Measurements from ENCODE around the gene TIMD4.
"Not testable (repeated sequence)": the region's sequence is repeated elsewhere in the genome, so short reads cannot be mapped to it uniquely, and the experiment has no call there.

The TIMD4 gene

GRCh38 chr5:156963125-156963524 is at the start of gene TIMD4:
Gene TIMD4 (minus strand): TSS chr5:156963226. CDS start chr5:156963198, 28 bp downstream.
- no peak for DNase-seq (ENCODE audit: low read depth in 3 of 3)

GRCh38 chr5:157006262-157006661 is 43.2 kb upstream of the TIMD4 start:
- no peak for DNase-seq (ENCODE audit: low read depth in 3 of 3)

DNA sequence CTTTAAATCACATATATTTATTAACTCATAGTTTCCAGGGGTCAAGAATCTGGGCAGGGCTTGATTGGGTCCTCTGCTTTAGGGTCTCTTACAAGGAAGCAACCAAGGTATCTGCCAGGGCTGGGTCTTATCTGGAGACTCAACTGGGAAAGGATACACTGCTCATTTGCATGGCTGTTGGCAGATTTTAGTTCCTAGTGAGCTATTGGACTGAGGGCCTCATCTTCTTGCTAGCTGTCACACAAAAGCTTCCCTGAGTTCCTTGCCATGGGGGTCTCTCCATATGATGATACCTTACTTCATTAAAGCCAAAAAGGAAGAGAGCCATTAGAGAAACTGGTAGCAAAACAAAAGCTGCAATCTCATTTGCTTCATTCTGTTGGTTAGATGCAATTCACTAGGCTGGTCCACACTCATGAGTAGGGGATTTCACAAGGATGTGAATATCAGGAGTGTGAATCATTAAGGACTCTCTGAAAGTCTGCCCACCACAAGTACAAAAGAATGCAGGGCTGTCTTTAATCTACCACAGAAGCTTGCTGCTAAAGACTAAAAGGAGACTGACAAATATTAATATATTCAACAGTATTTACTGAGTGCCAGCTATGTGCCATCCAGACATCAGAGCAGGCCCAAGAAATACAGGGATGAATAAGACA is 42.0 kb upstream of the TIMD4 start:
- DNase-seq (ENCODE audit: low read depth in 3 of 3) = no peak

- no peak for DNase-seq (ENCODE audit: low read depth in 3 of 3)
These were observed 28.7 kb upstream of the TIMD4 start for GRCh38 chr5:156991714-156992113.

- no peak for DNase-seq (ENCODE audit: low read depth in 3 of 3)
These were observed 21.0 kb upstream of the TIMD4 start for GRCh38 chr5:156984064-156984463.

DNA sequence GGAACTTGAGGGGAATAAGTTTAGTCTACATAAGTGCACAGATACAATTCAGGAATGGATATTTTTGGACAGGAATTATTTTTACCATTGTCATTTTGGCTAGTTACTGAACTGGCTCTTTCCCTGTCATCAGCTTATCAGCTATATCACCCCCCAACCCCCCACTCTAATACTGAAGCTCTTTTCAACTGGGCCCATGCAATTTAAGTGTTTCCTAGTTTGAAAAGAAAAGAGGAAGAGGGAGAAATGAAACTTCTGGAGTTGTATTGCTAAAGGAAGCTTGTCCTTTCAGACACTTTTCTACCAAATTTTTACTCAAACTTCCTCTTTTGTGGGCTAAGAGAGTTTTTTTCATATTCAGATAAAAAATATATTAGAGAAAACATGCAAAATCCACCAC is 18.5 kb upstream of the TIMD4 start:
- no peak for DNase-seq (ENCODE audit: low read depth in 3 of 3)

DNA sequence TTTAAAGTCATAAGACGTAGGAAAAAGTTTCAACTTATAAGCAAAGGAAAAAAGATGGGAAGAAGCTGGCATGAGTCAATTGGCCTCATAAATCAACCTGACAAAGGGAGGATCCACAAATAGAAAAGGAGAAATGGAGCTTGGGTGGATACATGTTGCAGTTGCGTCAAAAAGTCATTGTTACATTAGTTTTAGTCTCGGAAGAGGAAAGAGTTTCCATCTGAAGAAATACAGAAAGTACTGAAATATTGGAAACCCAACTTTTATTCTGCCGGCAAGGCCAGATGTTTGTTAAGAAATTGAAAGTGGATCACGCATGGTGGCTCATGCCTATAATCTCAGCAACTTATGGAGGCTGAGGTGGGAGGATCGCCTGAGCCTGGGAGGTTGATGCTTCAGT is 11.3 kb upstream of the TIMD4 start:
- DNase-seq (ENCODE audit: low read depth in 3 of 3) = no peak

DNA sequence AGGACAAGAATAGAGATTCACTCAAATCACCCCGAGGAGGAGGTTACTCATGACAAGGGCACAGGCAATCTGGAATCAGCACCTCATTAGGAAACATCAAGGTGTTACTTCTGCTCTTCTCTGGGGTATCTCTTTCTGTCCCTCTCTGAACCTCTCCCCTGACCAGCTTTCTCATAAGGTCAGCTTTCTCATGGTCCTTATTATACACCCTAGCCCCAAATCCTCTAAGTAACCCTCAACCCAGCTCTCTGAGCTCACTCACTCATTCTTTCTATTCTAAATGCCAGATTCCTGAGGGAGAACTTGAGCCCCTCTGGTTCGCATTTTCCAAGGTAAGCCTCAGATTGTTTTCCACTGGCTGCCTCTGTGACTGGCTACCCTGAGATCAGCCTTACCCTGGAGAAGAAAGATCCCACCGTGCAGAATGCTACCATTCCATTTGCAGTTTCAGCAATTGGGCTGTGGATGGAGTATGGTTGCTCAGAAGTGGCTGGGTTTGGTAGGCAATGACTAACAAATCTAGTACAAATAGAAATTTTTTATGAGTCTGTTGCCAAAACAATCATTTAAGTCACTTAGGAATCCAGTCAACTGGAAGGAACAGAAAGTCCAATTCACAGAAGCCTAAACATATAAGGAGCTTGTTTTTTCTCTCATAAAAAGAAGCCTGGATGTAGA is 9.0 kb upstream of the TIMD4 start:
- DNase-seq (ENCODE audit: low read depth in 3 of 3) = no peak

GRCh38 chr5:156971415-156971814 is 8.4 kb upstream of the TIMD4 start:
- no peak for DNase-seq (ENCODE audit: low read depth in 3 of 3)

DNA sequence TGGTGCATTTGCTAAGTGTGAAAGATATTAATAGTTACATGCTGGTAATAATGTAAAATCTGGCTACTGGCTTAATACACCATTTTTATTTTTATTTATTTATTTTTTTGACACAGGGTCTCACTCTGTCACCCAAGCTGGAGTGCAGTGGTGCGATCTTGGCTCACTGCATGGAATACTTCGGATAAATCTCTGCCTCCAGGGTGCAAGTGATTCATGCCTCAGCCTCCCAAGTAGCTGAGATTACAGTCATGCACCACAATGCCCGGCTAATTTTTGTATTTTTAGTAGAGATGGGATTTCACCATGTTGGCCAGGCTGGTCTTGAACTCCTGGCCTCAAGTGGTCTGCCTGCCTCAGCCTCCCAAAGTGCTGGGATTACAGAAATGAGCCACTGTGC is 4.4 kb upstream of the TIMD4 start:
- not testable (repeated sequence) for DNase-seq (ENCODE audit: low read depth in 3 of 3)

GRCh38 chr5:156956321-156956720 is 6.7 kb downstream of the TIMD4 start:
- no peak for DNase-seq (ENCODE audit: low read depth in 3 of 3)

DNA sequence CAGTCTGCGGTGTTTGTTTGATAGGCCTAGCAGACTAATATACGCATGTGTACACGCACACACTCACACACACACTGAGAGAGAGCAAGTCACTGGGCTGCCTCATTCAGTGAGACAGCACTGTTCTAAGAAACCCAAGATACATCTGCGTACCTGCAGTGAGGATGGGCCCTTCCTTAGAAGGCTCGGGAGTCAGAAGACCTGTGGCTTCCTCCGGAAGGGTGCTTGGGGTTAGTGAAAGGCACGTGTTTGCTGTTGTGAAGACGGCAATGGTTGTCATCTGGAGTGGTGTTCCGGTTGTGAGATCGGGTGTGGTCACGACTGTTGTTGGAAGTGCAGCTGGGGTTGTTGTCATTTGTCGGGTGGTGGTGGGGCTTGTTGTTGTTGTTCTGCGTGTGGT is 11.7 kb downstream of the TIMD4 start:
- no peak for DNase-seq (ENCODE audit: low read depth in 3 of 3)

- no peak for DNase-seq (ENCODE audit: low read depth in 3 of 3)
These were observed 12.3 kb downstream of the TIMD4 start for GRCh38 chr5:156950716-156951115.

- DNase-seq (ENCODE audit: low read depth in 3 of 3) = no peak
These were observed 13.6 kb downstream of the TIMD4 start for GRCh38 chr5:156949424-156949823.

- no peak for DNase-seq (ENCODE audit: low read depth in 3 of 3)
These were observed 15.1 kb downstream of the TIMD4 start for GRCh38 chr5:156947925-156948324.

DNA sequence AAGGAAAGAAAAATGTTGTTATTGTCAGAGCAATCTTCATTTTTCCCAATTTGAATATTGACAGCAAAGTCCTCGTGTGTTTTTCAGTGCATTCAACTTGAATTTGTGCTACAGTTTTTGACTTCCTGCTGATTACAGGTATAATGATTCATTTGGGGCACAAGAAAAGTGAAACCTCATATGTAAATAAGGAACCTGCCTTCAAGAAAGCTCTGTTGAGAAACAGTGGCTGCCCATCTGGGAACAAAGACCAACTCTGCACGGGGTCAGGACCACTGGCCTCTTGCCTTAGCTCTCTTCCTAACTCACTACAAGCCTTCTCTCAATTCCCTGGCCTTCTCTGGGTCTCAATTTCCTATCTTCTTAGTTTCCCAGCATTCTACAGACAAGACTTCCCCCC is 21.0 kb downstream of the TIMD4 start:
- no peak for DNase-seq (ENCODE audit: low read depth in 3 of 3)

- DNase-seq (ENCODE audit: low read depth in 3 of 3) = not testable (repeated sequence)
These were observed 22.6 kb downstream of the TIMD4 start for GRCh38 chr5:156940462-156940861.

- no peak for DNase-seq (ENCODE audit: low read depth in 3 of 3)
These were observed 26.1 kb downstream of the TIMD4 start for GRCh38 chr5:156936972-156937371.

DNA sequence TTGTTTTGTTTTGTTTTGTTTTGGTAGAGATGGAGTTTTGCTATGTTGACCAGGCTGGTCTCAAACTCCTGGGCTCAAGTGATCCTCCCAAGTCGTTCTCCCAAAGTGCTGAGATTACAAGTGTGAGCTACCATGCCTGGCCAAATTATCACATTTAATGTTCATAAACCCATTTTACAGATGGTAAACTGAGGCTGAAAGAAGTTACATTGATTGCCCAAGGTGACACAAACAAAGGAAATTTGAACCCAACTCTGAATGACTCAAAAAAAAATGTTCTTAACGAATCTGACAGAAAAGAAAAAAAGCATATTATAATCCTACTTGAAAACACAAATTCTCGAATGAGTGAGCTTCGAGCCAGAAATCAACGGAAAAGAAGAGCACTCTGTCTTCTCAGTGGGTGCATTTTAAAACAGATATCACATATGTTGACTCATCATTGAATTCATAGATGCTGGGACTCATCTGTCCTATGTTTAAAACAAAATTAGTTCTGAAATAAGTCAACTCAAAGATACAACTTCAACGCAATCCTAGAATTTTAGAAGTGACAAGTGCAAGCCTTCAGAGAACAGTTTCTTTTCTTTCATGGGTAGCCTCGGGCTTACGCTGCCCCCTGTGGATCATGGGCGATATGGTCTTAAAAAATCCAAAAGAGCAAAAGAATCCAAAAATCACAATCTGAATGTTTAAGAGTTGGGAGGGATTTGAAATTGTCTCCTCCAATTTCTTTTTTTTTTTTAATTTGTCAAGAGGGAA is 28.4 kb downstream of the TIMD4 start:
- DNase-seq (ENCODE audit: low read depth in 3 of 3) = peak in 1 of 3 experiments; percentile 52

DNA sequence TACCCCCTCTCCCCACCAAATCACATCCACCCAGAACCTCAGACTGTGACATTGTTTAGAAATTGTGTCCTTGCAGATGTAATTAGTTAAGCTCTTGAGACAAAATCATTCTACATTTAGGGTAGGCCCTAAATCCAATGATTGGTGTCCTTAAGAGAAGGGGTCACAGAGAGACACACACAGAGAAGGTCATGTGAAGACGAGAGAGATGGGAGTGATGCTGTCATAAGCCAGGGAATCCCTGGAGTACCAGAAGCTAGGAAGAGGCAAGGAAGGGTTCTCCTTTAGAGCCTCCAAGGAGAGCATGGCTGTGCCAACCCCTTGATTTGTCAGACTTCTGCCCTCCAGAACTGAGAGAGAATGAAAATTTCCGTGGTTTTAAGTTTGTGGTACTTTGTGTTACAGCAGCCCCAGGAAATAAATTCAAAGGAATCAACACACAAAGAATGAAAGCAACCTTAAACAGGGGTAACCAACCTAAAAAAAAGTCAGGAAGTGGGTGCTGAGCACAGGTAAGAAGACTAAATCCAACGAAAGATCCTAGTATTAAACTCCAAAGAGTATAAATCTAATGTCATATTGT is 33.6 kb downstream of the TIMD4 start:
- DNase-seq (ENCODE audit: low read depth in 3 of 3) = no peak

- no peak for DNase-seq (ENCODE audit: low read depth in 3 of 3)
These were observed 35.5 kb downstream of the TIMD4 start for GRCh38 chr5:156927545-156927944.

- DNase-seq (ENCODE audit: low read depth in 3 of 3) = not testable (repeated sequence)
These were observed 37.3 kb downstream of the TIMD4 start for GRCh38 chr5:156925767-156926166.
